Measurements from ENCODE around the gene PRDX2.

DNA sequence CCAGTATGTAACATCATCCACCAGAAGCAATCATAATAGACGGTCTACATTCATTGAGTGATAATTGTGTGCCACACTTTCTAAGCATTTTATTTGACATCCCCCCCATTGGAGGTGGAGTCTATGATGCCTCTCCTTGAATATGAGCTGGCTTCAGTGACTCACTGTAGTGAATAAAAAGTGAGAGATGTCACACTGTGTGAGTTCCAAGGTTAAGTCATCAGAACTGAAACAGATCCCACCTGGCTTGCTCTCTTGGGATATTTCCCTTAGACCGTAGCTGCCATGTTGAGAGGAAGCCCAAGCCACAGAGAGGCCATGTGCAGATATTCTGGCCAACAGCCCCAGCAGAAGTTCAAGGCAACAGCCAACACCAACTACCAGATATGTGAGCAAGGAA is 20.2 kb upstream of the PRDX2 start:
- no peak for TF ChIP-seq POLR2AphosphoS5 (IDR thresholded peaks at IDR 0.05; ENCODE audit: low read depth, low read length)
- TF ChIP-seq, protein P1, sequence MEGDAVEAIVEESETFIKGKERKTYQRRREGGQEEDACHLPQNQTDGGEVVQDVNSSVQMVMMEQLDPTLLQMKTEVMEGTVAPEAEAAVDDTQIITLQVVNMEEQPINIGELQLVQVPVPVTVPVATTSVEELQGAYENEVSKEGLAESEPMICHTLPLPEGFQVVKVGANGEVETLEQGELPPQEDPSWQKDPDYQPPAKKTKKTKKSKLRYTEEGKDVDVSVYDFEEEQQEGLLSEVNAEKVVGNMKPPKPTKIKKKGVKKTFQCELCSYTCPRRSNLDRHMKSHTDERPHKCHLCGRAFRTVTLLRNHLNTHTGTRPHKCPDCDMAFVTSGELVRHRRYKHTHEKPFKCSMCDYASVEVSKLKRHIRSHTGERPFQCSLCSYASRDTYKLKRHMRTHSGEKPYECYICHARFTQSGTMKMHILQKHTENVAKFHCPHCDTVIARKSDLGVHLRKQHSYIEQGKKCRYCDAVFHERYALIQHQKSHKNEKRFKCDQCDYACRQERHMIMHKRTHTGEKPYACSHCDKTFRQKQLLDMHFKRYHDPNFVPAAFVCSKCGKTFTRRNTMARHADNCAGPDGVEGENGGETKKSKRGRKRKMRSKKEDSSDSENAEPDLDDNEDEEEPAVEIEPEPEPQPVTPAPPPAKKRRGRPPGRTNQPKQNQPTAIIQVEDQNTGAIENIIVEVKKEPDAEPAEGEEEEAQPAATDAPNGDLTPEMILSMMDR (IDR thresholded peaks at IDR 0.05), result no peak
- no peak for TF ChIP-seq GABPA (IDR thresholded peaks at IDR 0.05; ENCODE audit: low read depth)
- TF ChIP-seq, protein P2, sequence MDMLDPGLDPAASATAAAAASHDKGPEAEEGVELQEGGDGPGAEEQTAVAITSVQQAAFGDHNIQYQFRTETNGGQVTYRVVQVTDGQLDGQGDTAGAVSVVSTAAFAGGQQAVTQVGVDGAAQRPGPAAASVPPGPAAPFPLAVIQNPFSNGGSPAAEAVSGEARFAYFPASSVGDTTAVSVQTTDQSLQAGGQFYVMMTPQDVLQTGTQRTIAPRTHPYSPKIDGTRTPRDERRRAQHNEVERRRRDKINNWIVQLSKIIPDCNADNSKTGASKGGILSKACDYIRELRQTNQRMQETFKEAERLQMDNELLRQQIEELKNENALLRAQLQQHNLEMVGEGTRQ (IDR thresholded peaks at IDR 0.05; ENCODE audit: borderline replicate concordance, low read depth, low read length), result no peak
- no peak for TF ChIP-seq MXI1 (IDR thresholded peaks at IDR 0.05; ENCODE audit: low read depth, low read length)
- TF ChIP-seq RAD21 (IDR thresholded peaks at IDR 0.05; ENCODE audit: low read length), result no peak
- TF ChIP-seq, protein P3, sequence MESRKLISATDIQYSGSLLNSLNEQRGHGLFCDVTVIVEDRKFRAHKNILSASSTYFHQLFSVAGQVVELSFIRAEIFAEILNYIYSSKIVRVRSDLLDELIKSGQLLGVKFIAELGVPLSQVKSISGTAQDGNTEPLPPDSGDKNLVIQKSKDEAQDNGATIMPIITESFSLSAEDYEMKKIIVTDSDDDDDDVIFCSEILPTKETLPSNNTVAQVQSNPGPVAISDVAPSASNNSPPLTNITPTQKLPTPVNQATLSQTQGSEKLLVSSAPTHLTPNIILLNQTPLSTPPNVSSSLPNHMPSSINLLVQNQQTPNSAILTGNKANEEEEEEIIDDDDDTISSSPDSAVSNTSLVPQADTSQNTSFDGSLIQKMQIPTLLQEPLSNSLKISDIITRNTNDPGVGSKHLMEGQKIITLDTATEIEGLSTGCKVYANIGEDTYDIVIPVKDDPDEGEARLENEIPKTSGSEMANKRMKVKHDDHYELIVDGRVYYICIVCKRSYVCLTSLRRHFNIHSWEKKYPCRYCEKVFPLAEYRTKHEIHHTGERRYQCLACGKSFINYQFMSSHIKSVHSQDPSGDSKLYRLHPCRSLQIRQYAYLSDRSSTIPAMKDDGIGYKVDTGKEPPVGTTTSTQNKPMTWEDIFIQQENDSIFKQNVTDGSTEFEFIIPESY (IDR thresholded peaks at IDR 0.05; ENCODE audit: borderline replicate concordance, low read depth), result no peak
- TF ChIP-seq YY1 (IDR thresholded peaks at IDR 0.05; ENCODE audit: low read depth), result no peak
- no peak for TF ChIP-seq EZH2phosphoT487 (IDR thresholded peaks at IDR 0.05; ENCODE audit: borderline replicate concordance, low read depth)
- TF ChIP-seq RCOR1 (IDR thresholded peaks at IDR 0.05; ENCODE audit: low read length), result no peak
- TF ChIP-seq MEF2A (IDR thresholded peaks at IDR 0.05; ENCODE audit: borderline replicate concordance, low read depth), result no peak
